Activated CD8-positive, alpha-beta memory T cell treated with anti-CD3 and anti-CD28 coated beads for 4 hours (primary cell): Measurements from ENCODE around the gene TXNIP.
"Not testable (repeated sequence)": the region's sequence is repeated elsewhere in the genome, so short reads cannot be mapped to it uniquely, and the experiment has no call there.

ENCODE experiments used
- DNase-seq, 2 donors: peaks; one replicate each; pipeline ENCODE4 v3.0.0-alpha.2; 2020; ENCODE audit warnings: low read depth in 2 of 2

Gene TXNIP

GRCh38 chr1:145996433-145997015, at the start of gene TXNIP:
Gene TXNIP (minus strand): TSS chr1:145996579. CDS start chr1:145996266, 313 bp downstream.
- peak; percentile 84 to 85 for DNase-seq

GRCh38 chr1:146039844-146040194, 43.4 kb upstream of the TXNIP start:
- no peak for DNase-seq

GRCh38 chr1:146036965-146037646, 40.7 kb upstream of the TXNIP start:
- DNase-seq, result peak; percentile 51 to 53

GRCh38 chr1:146036241-146036964, 40.0 kb upstream of the TXNIP start:
- DNase-seq, result no peak

GRCh38 chr1:146035048-146035423, 38.7 kb upstream of the TXNIP start:
- no peak for DNase-seq

GRCh38 chr1:146032631-146033219, 36.3 kb upstream of the TXNIP start:
- DNase-seq, result no peak

- DNase-seq, result no peak
Observed at GRCh38 chr1:146031476-146031875, 35.1 kb upstream of the TXNIP start.

- no peak for DNase-seq
Observed at GRCh38 chr1:146029117-146029516, 32.7 kb upstream of the TXNIP start.

- not testable (repeated sequence) for DNase-seq
Observed at GRCh38 chr1:146026650-146027049, 30.3 kb upstream of the TXNIP start.

GRCh38 chr1:146025787-146026495, 29.6 kb upstream of the TXNIP start:
- DNase-seq, result not testable (repeated sequence)

GRCh38 chr1:146022403-146023127, 26.2 kb upstream of the TXNIP start:
- no peak for DNase-seq

GRCh38 chr1:146021622-146022402, 25.4 kb upstream of the TXNIP start, which contains the start of gene HJV:
Gene HJV (minus strand): TSS chr1:146021735. CDS start chr1:146020231, 1,504 bp downstream.
- DNase-seq, result no peak

- DNase-seq, result no peak
Observed at GRCh38 chr1:146021050-146021445, 24.7 kb upstream of the TXNIP start.

- DNase-seq, result no peak
Observed at GRCh38 chr1:146020058-146021049, 24.0 kb upstream of the TXNIP start.

GRCh38 chr1:146019231-146020057, 23.1 kb upstream of the TXNIP start:
- DNase-seq, result no peak

- no peak for DNase-seq
Observed at GRCh38 chr1:146016891-146017290, 20.5 kb upstream of the TXNIP start.

GRCh38 chr1:146013559-146013922, 17.2 kb upstream of the TXNIP start:
- DNase-seq, result no peak
